GM12878 (cell line): ENCODE data around the gene CNTNAP2.

ENCODE experiments used
- CHD2 ChIP-seq: IDR thresholded peaks from 2 replicates; pipeline ENCODE4 v1.6.1; 2011; ENCODE audit warnings: low read depth, low read length, improper control_type of control experiment, borderline replicate concordance
- CTCF ChIP-seq, 3 experiments: IDR thresholded peaks in 2 of 3; conservative IDR thresholded peaks in 1 of 3; 2 replicates each; pipeline ENCODE4 v1.5.1; 2011; ENCODE audit warnings: low read depth in 3 of 3, low read length in 3 of 3, mild to moderate bottlenecking in 3 of 3, control low read depth in 2 of 3, moderate library complexity in 2 of 3, inconsistent platforms in 1 of 3, mixed read lengths in 1 of 3; ENCODE audit not compliant: control insufficient read depth in 2 of 3, insufficient read depth in 1 of 3; ENCODE audit errors: extremely low read depth in 1 of 3
- SP1 ChIP-seq: IDR thresholded peaks from one replicate; pipeline ENCODE4 v1.6.1; 2011; ENCODE audit warnings: low read depth, low read length

DNA sequence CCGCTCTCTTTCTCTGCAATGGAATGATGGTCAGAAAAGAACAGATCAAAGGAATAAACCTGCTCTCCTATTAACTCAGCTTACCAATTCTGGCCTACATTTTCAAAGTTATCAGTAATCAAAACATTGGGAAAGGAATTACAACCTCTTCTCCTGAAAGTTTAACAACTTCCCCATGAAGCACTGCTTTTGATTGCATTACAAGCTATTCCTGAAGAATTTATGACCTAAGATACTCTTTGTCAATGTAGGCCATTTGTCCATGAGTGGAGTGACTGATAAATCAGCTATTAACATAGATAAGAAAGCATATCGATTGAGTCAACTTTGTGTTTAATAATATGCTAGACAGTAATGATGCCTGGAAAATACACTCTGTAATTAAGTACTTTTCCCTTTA, 2202.2 kb downstream of the CNTNAP2 start:
- TF ChIP-seq SP1 (no peak), CTCF (IDR thresholded peaks at IDR 0.05 in 2 of 3, conservative IDR thresholded peaks at IDR 0.05 in 1 of 3; ENCODE audit: control insufficient read depth in 2 of 3, extremely low read depth in 1 of 3, insufficient read depth in 1 of 3, low read depth in 3 of 3, low read length in 3 of 3) (no peak), CHD2 (no peak)
